HTR-8/SVneo (cell line): ENCODE data around the gene POLG2.
"Not testable (repeated sequence)": the region's sequence is repeated elsewhere in the genome, so short reads cannot be mapped to it uniquely, and the experiment has no call there.

Experiments
- DNase-seq: peaks from one replicate; pipeline ENCODE4 v3.0.0; 2011; ENCODE audit warnings: low spot score, mixed read lengths; ENCODE audit not compliant: insufficient read length
- FAIRE-seq: peaks from 2 replicates; lab custom pipeline; 2011; peaks lifted over from hg19 to GRCh38; lab: Jason Lieb, UNC

POLG2 gene

GRCh38 chr17:64506576-64507412 lies 9.9 kb upstream of the POLG2 start, which contains the start of gene CEP95:
CEP95 (plus strand) TSS chr17:64506977; CDS start chr17:64507098, 121 bp downstream.
- no peak for DNase-seq
- no peak for FAIRE-seq

DNA sequence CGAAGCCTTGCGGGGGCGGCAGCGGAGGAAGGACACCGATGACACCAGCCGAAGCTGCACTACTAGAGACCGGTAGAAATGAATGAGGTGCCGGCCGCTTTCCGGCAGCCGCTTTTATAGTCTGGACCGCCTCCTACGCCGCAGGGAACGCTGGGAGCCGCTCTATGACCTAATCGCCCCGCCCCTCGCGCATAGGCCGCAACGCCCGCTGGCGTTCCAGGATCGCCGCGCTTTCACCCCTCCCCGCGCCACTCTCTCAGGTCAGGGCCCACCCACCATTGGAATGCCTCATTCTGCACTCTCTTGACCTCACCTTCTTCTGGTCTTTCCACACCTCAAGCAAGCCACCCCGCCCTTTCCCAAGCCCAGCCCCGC lies 9.3 kb upstream of the POLG2 start, which contains the start of gene DDX5:
DDX5 (minus strand) TSS at position 89 of the 375 bp plus-strand sequence. CDS start 170 bp downstream, outside the sequence.
- peak; percentile 94 for DNase-seq
- peak; percentile 80 for FAIRE-seq

GRCh38 chr17:64505340-64506200 lies 8.7 kb upstream of the POLG2 start:
- DNase-seq (peak; percentile 70), FAIRE-seq (no peak)

GRCh38 chr17:64504769-64505339 lies 8.0 kb upstream of the POLG2 start:
- FAIRE-seq (no peak), DNase-seq (no peak)

DNA sequence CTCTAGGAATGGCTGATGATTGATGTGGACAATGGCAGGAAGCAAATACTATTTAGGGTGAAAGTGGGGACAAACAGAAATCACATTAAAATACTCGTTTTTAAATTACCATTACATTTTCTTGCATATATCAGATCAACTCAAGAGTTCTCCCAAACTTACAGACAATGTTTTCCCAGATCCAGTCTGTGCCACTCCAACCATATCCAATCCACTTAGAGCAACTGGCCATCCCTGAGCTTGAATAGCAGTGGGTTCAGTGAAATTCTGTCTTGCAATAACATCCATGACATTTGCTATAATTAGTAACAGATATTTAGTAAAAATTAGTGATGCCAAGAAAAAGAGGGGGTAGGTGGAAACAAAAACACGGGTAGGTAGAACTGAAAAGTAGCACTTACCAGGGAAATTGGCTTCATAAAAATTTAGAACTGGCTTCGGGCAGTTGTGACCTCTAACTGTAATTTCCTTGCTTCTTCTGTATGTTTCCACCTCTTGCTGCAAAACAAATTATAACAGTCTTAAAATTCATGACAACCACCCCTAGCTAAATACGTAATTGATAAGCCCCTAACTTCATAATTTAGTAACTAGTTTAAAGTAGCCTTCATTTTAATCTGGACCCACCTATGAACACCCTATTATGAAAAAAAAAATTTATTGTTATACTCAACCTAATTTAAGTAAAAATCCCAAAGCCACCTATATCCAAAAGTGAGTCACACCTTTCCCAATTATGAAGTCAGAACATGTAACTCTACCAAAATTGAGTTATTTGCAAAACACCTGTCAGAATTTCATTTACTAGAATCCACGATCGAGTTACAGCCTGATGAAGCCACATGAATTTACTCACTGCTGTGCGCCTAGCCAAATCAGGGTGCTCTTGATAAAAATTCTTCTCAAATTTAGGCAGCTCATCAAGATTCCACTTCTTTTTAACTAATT lies 7.2 kb upstream of the POLG2 start:
- no peak for FAIRE-seq
- DNase-seq = no peak

- no peak for FAIRE-seq
Measured at GRCh38 chr17:64503341-64503740, 6.5 kb upstream of the POLG2 start.

DNA sequence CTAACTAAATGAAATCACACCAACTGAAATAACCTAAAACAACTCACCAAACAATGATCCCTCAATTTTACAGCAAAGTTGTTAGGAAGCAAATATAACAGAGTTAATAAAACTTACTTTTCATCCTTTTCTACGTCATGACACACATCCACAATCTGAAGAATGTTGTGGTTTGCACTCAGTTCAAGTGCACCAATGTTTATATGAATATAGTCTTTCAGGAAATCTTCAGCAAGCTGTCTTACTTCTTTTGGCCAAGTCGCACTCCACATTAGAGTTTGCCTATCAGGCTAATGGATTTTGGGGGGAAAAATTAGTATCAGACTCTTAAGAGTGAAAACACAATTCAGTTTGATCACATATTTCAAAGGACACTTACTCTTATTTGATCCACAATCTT lies 6.0 kb upstream of the POLG2 start:
- FAIRE-seq = no peak

More at GRCh38 chr17:64503341-64503740, 6.5 kb upstream of the POLG2 start:
- DNase-seq = no peak

GRCh38 chr17:64502021-64502420 lies 5.2 kb upstream of the POLG2 start:
- no peak for DNase-seq

More for the DNA sequence above, 6.0 kb upstream of the POLG2 start:
- no peak for DNase-seq

DNA sequence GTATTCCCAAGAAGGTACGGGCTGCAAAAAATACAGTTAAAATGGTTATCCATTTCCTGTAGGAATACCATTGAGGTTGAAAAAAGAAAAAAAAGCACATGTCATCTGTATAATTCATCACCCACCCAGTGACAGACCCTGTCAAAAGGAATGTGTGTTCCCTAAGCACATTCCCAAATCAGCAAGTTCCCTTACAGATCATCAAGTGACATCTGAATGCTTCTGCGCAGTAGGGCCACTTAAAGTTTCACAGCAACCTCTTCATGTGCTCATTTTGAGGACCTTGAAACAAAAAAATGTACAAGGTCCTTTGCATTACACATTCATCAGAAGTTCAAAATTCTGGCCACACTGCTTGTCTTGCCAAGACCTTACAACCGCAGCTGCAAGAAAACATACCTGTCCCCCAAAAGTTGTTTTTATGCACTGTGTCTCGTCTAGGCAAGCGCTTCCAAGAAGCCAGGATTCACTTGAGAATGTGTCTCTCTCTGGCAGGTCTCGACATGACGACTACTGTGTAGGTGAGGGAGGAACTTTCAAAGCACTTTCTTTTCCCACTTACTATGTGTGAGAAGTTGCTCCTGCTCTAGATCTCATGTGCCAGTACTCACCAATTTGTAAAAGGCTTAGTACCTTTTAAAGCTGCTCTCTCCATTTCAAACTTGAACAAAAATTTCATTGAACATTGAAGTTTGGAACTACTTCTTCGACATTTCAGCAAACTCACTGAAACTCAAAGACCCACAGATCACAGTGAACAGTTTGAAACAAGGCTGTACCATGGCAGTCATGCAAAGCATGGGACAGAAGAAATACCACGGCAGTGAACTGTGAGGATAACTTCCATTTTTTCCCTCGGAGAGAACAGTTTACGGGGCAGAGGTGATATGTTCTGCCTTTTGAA lies 4.3 kb upstream of the POLG2 start:
- DNase-seq (no peak), FAIRE-seq (no peak)

More at GRCh38 chr17:64502021-64502420, 5.2 kb upstream of the POLG2 start:
- FAIRE-seq = no peak

GRCh38 chr17:64500487-64500859 lies 3.6 kb upstream of the POLG2 start:
- DNase-seq (no peak), FAIRE-seq (no peak)

DNA sequence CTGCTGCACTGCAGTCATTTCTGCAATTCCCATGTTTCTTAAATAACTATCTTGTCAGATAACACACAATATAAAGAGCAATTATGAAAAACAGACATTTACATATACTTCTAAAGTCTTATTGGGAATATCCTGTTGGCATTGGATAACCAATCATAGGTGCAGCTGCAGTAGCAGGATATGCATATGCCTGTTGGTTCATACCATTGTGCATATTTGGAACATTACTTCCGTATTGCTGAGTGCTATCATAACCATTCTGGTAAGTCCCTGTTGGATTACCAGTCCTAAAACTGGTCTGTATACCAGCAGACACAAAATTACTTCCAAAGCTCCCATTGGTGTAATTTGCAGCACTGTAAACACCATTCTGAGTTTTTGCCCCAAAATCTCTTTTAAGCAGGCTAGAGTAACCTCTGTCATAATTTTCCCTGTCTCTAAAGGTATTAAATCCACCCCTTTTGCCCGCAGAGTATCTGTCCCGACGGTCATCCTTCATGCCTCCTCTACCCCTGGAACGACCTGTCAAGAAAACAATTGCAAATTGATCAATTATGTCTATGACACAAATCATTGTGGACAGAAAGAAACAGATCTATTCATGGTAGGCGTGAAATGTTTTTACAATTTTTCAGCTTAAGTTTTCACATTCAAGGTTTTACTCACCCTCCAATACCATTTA lies 3.1 kb upstream of the POLG2 start:
- no peak for DNase-seq
- no peak for FAIRE-seq

DNA sequence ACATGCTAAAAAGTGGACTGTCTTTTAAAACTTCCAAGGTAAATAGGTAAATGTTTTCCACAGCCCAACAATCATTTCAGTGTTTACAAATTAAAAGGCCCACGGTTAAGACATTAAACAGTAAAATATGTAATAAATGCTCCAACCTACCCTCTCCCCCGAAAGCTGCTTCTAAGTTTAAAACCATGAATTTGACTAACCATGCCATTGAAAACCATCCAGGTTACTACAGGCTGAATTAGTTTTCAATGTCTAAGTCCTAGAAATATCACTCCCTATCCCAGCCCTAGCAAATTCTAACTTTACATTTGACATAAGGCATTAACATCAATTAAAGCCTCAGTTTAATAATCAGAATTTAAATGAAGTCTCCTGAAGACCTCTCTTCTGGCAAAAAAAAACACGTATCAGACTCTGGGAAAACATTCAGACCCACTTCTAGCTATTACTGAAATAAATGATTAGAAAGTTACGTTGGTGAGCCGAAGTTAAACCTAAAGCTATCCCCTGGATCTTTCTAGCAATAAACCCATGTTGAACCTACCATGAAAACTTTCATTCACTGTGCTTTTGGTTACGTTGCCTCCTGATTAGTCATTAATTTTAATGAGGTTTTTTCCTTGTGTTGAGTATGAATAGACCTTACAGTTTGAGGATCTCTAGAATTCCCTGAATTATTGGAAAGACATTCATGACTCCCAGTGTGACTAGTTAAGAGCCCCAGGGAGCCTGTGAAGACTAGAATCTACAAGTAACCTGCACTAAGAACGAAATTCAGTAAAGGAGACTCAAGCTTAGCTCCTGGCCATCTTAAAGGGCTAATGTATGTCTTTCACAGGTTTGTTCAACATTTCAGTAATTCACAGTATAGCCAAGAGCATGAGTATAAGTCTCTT lies 1.7 kb upstream of the POLG2 start:
- no peak for DNase-seq
- no peak for FAIRE-seq

GRCh38 chr17:64497565-64498035 lies 746 bp upstream of the POLG2 start:
- no peak for FAIRE-seq
- DNase-seq = no peak

DNA sequence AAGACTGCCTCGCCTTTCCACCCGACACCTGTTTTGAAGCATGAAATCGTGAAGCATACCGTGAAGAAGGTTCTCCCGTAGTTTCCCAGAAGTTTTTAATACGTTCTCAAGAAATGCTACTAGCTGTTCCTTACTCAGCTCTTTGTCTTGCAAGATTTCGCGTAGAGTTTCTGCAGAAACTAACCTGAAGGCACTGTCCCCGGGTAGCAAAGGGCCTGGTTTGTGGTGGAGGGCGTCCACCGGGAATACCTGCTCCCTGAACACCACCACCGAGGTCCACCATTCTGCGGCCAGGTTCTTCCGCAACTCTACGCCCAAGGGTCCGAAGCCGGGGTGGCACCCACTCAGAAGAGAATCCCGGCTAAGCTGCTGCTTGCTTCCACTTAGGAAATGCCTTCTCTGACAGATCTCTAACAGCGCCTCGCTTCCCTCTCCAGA lies 487 bp downstream of the POLG2 start:
- no peak for FAIRE-seq

DNA sequence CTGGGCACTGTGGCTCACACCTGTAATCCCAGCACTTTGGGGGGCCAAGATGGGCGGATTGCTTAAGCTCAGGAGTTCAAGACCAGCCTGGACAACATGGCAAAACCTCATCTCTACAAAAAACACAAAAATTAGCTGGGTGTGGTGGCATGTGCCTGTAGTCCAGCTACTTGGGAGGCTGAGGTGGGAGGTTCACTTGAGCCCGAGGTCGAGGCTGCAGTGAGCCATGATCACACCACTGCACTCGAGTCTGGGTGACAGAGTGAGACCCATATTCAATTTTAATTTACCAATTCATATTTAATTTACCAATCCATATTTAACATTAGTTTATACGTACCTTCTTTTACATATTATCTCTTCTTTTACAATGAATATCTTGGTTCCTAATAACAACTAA lies 1.6 kb downstream of the POLG2 start:
- not testable (repeated sequence) for DNase-seq, FAIRE-seq

More for the DNA sequence above, 487 bp downstream of the POLG2 start:
- DNase-seq = no peak

GRCh38 chr17:64494121-64494520 lies 2.7 kb downstream of the POLG2 start:
- FAIRE-seq (no peak), DNase-seq (no peak)
